SIG-M5 treated with dmso at 0.1 percent for 504 hours (cell line): ENCODE data around the gene DPYD.
A peak's percentile ranks its signal among the peaks of the same experiment; 100 is the strongest.

Experiments
- DNase-seq: peaks from one replicate; lab custom pipeline; 2025; ENCODE audit not compliant: unreplicated experiment; lab: John Stamatoyannopoulos, UW

The DPYD gene

GRCh38 chr1:97308131-97308530 is 612.7 kb downstream of the DPYD start:
- DNase-seq = no peak

GRCh38 chr1:97307568-97307967 is 613.3 kb downstream of the DPYD start:
- no peak for DNase-seq

- DNase-seq = no peak
Observed at GRCh38 chr1:97307151-97307550, 613.7 kb downstream of the DPYD start.

GRCh38 chr1:97306504-97306903 is 614.3 kb downstream of the DPYD start:
- no peak for DNase-seq

- DNase-seq = no peak
Observed at GRCh38 chr1:97304366-97304765, 616.5 kb downstream of the DPYD start.

GRCh38 chr1:97298966-97299365 is 621.9 kb downstream of the DPYD start:
- no peak for DNase-seq

- DNase-seq = no peak
Observed at GRCh38 chr1:97297611-97298010, 623.2 kb downstream of the DPYD start.

GRCh38 chr1:97281962-97282361 is 638.9 kb downstream of the DPYD start:
- DNase-seq = no peak

GRCh38 chr1:97277891-97278654 is 642.8 kb downstream of the DPYD start:
- no peak for DNase-seq

- no peak for DNase-seq
Observed at GRCh38 chr1:97271916-97272788, 648.7 kb downstream of the DPYD start.

- peak; percentile 24 for DNase-seq
Observed at GRCh38 chr1:97270508-97271307, 650.1 kb downstream of the DPYD start.

- DNase-seq = no peak
Observed at GRCh38 chr1:97265630-97266029, 655.2 kb downstream of the DPYD start.

GRCh38 chr1:97262842-97263241 is 658.0 kb downstream of the DPYD start:
- DNase-seq = no peak

GRCh38 chr1:97258597-97258996 is 662.2 kb downstream of the DPYD start:
- no peak for DNase-seq

- peak; percentile 57 for DNase-seq
Observed at GRCh38 chr1:97254731-97255463, 665.9 kb downstream of the DPYD start.

GRCh38 chr1:97252925-97253324 is 667.9 kb downstream of the DPYD start:
- no peak for DNase-seq

GRCh38 chr1:97252076-97252475 is 668.8 kb downstream of the DPYD start:
- peak; percentile 69 for DNase-seq

- DNase-seq = peak; percentile 68
Observed at GRCh38 chr1:97247196-97247595, 673.6 kb downstream of the DPYD start.

GRCh38 chr1:97245682-97246081 is 675.2 kb downstream of the DPYD start:
- no peak for DNase-seq

- no peak for DNase-seq
Observed at GRCh38 chr1:97245026-97245425, 675.8 kb downstream of the DPYD start.
